ENCODE data around the gene CALML5. TPM values are rescaled to one million over a fixed set of nuclear protein-coding genes. Genes with fewer than 3 reads are reported as not detected.

Gene CALML5
- total RNA-seq, 1 experiment from 2014 or later, result 1.4 TPM

DNA sequence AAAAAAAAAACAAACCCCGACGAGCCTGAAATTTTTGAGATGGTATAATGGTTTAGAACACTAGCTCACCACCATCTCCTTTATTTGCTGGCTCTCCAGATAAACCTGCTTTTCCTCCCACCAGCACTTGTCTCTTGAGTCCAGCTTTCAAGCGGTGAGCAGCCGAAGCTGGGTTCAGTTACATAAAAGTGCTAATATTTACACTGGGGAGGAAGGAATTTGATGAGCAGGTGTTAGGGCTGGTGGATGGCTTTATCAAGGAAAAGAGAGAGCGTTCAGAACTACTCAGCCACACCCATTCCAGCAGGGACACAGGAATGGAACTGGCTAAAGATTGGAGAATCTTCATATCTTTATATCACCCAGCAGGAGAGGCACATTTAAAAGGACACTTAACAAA is 18.8 kb upstream of the CALML5 start:
- DNase-seq (ENCODE audit: low read depth), result no peak

DNA sequence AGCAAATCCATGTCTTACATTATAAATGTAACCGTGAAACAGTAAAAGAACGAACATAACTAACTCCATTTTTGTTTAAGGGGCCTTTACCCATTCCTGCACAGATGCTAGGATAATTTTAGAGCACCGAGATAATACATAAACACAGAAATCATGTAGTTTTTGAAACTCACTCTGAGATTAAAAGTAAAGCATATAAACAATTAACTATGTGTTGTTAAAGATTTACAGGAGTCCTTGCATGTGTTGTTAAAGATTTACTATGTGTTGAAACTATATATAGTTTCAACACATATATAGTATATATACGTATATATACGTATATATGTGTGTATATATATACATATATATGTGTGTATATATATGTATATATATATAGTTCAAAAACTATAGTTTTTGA is 18.2 kb upstream of the CALML5 start:
- DNase-seq (ENCODE audit: low read depth), result no peak

DNA sequence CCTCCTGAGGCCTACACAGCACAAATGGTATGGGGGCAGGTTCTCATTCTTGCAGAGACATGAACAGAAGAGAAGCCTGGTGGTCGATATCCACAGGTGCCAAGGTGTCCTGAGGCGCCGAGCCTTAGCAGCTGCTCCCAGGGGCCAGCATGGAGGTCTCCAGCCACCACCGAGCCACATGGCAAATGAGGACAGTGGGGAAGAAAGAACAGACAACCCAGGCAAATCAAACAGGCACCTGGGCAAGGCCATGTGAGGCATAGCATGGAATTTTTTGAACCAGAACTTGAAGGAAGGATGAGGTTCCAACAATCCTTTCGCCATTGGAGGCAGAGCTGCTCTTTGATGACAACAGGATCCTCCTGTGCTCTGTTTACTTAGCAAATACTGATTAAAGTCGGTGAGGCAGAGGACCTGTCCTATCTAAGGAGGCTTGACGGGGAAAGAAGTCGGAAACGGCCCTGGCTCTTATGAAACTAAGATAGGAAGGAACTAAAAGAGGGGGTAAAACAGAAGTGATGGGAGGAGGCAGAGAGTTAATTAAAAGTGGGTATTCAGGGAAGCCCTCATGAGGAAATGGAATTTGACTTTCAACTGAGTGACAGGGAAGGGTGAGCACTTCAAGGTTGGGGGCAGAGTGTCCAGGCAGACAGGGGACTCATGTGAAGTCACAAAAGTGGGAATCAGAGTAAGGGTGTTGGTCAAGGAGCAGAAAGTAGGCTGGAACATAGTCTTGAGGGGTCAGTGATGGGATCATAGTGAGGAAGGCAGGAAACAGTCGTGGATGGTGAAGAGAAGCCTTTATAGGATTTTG is 16.8 kb upstream of the CALML5 start:
- DNase-seq (ENCODE audit: low read depth), result no peak

DNA sequence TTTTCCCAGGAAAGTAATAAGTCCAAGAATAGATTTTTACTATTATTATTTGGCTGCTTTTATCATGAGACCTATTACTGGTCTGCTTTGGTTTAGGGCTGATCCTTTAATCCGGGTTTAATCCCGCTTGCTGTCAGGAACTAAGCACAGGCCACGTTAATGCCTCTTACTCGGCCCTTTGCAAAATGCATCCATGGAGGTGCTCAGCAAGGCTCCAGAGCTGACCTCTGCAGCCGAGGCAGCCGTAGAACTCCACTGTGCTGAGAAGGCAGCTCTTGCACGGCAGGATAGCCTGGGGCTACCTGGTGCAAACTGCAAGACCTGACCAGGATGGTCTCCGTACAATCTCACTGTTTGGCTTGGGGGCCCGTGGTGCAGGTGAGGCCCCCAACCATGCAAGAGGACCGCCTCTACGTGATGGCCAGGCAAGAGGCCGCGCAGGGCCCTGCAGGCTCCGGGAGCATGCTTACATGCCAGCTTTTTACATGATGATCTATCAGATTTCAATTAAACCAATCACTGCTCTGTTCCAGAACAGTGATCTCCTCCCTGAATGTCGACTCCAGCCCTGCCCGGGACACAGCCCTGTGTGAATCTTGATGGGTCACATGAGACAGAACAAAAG is 15.0 kb upstream of the CALML5 start:
- DNase-seq (ENCODE audit: low read depth), result no peak

DNA sequence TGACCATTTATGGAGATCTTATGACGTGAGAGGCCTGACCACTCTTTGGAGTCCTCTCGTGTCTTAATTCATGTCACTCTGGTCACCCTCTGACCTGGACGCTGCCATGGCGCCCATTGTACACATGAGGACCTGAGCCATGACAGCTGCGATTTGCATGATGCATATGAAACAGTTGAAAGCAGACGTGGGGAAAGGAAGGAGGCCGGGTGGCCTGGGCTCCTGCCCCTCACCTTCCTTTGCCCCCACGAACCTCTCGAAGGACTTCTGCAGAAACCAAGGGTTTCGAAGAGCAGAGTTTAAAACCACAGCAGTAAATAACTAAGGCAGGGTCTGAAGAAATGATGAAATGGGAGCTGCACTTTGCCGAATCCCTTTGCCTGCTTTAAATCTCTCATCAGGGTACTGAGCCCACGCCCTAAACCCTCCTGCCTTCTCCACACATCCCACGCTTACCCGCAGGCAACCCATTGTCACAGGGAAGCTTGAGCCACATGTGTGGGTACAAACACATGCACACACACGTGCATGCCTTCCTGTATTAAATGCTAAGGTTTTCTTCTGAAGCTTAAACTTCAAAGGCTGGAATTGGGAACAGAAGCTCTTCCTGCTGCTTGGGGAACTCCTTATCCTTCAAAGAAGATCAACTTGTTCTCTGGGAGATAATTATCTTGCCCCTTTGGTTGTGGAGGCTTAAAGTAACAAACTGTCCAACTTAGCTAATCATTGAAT is 13.7 kb upstream of the CALML5 start:
- no peak for DNase-seq (ENCODE audit: low read depth)

DNA sequence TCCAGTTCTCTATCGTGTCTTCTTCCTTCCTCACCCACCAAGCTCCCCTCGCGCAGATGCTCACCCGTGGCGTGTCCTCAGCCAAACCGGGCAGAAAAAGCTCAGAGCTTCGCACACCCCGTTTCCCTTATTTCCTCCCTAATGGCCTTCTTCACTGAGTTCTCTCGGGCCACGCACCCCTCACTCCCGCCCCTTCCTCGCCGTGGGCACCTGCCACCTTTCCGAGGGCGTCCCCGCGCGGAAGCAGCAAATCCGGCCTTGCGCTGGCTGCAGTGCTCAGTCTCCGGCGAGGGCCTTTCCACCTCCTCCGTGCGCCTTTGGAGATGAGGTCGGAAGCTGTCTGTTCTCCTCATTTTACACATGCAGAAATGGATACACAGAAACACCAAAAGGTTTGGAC is 13.0 kb upstream of the CALML5 start:
- DNase-seq (ENCODE audit: low read depth), result no peak

DNA sequence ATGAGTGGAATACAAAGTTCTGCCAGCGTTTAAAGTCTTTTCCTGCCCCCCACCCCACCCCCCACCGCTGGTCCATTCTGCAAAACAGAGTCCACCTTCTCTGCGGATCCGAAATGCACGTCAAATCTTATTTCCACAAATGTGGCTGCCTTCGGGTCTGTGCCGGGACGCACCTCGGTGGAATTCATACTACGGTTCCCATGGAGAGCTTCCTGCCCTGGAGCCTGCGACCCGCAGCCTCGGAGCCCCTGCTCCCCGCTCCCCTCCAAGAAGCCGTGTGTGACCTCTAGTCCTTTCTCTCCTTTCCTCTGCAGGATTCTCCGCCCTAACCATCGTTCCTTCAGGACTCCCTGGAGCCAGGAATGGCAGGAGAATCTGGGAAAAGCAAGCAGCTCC is 12.5 kb upstream of the CALML5 start:
- DNase-seq (ENCODE audit: low read depth), result no peak

DNA sequence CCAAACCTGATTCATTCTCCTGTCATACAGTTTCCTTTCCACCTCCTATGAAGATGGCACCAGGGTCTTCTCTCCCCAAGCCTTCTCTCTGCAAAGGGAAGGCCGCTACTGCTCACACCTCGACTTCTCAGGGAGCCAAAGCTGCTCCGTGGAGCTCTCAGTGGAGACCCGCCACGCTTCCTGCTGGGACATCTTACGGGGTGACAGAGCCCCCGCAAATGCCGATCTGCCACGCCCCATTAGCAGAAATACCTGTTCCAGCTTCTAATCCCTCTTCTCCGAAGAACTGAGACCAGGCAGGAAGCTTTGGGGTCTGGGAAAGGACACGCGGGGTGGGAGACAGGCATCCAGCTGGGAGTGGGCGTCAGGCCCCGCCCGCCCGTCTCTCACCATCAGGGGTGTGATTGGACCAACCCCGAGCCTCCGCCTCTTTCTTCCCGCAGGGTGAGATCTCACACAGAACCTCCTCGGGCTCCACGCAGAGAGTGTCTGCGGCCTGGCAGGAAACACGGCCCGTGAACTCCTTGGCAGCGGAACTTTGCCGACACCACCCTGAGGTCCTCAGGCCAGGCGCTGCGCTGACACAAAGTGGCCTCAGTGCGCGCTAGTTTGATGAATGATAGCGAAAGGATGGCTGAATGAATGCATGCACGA is 12.0 kb upstream of the CALML5 start:
- DNase-seq (ENCODE audit: low read depth), result no peak

DNA sequence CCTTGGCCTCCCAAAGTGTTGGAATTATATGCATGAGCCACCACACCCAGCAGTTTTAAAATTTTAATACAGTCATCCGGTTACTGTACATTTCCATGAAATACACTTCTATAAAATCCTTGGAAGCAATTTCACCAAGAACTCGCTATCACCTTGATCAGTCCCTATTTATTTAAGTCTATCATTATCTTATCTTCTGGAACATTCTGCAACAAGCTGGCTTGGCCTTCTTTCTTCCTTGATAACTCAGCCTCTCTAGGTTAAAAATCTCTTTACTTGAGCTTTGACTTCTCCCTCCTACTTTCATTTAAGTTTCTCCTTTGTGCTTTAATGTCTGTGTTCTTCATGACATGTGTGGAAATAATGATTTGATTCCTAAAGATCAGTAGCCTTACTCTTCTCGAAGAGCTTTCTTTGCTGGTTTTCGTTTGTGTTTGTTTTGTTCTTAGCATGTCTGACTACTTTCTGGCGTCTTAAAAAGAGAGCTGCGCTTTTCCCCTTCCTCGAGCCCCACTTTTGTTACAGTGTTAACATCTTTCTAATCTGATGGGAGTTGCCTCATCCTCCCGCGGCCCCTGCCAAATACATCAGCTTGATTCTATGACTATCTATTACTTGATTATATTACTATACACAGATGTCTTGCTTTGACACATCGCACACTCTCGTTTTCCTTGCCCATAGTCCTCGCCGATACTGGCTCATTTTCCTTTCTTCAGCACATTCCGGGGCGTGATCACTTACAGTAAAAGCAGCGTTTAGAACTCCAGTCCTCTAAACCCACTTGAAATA is 11.1 kb upstream of the CALML5 start:
- no peak for DNase-seq (ENCODE audit: low read depth)

DNA sequence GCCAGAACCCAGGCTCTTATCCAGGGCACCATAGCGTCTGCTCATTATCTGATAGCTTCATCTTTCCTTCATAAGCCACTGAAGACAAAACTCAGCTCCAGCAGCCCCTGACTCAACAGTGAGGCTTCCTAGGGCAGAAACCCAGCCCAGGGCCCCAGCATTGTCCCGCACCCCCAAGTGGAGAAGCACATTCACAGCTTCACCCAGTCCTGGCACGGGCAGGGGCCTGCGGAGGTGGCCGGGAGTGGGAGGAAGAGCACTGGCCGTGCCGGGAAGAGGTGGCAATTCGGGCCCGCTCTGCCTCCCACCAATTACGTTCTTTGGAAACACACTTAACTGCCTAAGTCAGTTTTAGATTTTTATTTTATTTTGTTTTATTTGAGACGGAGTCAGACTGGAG is 10.3 kb upstream of the CALML5 start:
- DNase-seq (ENCODE audit: low read depth), result no peak

DNA sequence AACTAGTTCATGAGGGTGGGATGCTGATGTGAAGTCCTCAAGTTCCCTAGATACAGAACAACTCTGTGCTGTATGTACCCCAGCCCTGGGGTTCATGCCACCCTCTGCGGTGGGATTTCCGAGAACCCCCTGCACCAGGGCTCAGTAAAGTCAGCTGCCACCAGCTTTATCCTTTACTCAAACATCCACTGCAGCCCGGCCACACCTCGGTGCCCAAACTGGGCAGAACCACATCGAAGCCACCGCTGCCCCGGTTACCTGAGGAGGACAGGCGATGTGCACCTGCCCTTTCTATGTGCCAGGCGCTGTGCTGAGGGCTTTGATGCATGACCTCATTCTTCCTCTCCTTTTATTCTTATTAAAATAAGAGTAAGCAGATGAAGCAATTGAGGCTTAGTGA is 9.9 kb upstream of the CALML5 start:
- no peak for DNase-seq (ENCODE audit: low read depth)

DNA sequence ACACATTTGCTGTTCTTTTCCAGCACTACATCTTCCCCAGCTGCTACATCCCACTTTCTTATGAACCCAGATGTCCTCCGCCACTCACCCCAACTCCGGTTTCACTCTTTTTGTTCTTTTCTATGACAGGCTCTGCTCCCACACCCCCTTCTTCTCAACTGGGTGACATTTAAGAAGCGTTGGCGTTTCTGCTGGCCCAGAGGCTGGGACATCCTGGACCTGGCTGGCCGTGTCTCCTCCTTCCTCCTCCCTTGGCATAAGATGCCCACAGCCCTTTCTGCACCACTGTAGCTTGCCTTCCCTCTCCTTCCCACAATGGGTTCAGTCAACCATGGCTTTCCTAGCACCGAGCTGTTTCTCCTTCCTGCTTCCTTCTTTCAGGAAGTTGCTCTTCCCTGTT is 9.4 kb upstream of the CALML5 start:
- no peak for DNase-seq (ENCODE audit: low read depth)

DNA sequence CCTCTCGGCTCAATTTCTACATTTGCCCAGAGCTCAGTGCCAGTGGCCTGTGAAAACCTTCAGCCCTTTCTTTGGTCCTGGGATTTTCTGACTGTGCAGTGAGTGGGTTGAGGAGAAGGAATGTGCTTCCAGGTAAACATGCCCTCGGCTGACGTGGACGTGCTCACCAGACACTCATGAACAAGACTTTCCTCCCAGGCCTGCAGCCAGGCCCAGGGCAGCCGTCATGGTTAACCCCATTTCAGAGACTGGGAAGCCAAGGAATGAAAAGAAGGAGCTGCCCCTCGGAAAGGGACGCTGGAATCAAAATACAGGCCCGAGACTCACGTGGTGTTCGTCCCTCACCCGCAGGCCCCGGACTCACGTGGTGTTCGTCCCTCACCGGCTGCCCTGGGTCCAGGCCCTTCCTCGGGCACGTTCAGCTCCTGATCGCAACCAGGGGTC is 8.8 kb upstream of the CALML5 start:
- no peak for DNase-seq (ENCODE audit: low read depth)

DNA sequence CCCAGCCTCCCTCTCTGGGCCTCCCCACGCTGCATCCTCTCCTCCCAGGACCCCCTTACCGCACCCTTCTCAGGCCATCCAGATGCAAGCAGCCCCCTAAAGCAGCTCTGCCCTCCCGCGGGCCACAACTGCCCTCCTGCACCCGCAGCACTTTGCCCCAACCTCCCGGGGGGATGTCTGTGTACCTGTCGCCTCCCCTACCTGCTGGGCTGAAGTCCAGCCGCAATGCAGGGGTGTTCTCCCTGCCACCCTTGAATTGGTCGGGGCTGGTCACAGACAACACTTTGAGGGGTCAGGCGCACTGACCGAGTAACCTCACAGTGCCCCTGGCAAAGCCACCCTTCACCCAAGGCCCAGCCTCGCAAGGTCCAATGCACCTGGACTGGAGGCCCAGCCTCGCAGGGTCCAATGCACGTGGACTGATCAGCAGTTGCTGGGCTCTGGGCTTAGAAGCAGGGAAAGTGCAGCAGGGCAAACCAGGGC is 8.3 kb upstream of the CALML5 start:
- no peak for DNase-seq (ENCODE audit: low read depth)

DNA sequence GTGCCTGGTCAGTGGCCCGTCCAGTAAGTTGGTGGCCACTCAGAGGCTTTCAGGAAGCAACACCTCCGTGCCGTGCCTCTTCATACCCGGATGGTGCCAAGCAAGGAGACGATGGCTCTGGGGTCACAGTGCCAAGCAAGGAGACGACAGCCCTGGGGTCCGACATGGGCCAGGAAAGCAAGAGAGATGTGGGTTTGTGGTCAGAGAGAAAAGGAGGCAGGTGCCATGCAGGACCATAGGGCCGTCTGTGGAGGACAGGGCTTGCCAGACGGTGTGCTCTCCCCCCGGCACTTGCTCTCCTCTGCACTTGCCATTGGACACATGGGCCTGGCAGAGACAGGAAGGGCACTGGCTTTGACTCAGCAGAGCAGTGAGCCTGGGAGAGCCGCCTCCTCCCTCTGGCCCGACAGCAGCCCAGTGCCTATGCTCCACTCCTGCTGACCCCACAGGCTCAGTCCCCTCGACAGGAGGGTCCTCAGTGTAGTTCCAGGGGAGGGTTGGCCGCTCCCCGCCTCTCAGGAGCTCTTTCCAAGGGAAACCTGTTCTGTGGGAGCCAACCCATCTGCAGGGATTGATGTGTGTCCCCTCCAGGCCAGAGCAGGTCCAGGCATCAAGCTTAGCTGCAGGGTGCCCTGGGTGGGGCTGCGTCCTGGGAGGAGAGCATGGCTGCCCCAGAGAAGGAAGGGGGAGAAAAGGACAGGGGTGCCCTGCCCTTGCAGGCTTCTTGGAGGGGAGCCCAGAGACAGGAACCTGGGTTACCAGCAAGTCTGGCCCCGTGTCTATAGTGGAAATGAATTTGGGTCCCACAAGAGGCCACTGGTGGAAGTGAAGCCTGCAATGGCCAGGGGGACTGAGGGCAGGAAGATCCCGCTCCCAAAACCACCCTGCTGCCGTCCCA is 7.6 kb upstream of the CALML5 start:
- DNase-seq (ENCODE audit: low read depth), result no peak

DNA sequence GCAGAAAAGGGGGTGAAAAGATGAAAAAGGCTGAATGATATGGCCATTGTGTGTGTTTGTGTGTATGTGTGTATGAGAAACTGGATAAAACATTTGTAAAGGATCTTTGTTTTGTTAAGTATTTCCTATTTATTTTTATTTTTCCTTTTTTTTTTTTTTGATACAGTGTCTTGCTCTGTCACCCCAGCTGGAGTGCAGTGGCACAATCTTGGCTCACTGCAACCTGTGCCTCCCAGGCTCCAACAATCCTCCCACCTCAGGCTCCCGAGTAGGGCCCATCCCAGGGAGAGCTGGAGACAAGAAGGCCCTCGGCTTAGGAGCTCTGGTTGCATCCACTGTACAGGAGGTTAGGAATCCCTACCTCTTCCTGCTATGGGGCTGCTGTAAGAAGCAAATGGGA is 6.9 kb upstream of the CALML5 start:
- DNase-seq (ENCODE audit: low read depth), result no peak

DNA sequence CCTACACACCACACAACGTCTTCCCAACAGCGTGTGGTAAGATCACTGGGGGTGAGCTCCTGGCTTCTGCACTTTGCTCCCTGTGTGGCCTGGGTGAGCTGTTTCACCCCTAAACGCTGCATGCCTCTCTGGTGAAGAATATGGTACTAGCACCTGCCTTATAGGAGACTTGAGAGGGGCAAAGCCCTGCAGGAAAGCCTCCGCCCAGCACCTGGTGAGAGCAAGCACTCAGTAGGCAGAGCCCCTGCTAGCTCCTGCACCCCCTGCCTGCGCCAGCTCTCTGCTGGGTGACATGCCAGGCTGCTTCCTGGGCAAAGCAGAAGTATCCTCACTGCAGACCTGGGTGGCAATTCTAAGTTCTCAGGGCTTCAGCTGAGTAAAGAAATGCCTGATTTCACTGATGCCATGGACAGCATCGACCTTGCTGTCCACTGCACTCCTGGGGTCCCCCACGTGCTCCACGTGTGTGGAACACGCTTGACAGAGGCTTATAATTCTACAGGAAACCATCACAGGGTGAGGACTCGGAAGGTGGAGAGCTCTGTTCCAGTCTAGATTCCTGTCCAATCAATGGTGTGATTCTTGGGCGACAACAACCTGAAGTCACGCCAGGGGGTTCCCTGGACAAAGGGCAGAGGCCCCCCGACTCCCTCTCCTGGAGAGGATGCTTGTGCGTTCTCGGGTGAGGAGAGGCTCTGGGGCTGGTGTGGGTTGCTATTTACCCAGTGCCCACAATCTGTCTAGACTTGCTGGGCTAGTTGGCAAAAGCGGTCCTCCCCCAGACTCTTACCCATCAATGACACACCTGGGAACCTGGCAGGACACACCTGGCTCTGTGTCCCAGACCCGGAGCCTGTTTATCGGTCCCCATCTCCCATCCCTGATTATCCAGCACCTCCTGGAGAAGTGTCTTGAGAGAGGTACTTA is 5.0 kb upstream of the CALML5 start:
- DNase-seq (ENCODE audit: low read depth), result no peak

DNA sequence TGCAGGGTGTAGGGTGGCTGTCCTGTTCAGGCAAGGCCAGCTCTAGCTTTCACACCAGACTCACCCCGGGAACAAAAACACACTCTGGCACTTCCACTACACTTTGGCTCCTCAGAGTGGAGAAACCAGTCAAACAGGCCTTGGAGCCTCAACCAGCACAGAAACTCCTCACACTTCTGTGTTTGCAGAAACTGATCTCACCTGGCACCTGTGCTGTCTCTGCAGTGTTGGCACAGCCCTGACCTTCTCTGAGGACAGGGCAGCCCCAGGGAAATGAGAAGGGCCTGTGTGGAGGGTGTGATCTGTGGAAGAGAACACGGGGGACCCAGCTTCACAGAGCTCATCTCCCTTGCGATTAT is 4.1 kb upstream of the CALML5 start:
- DNase-seq (ENCODE audit: low read depth), result no peak

All from HT1080 (cell line).